Panc1 (cell line): ENCODE results near the gene STRADB.
"Not testable (repeated sequence)": the region's sequence is repeated elsewhere in the genome, so short reads cannot be mapped to it uniquely, and the experiment has no call there.

Experiments used
- POLR2AphosphoS5 ChIP-seq: IDR thresholded peaks from 2 replicates; pipeline ENCODE4 v1.6.1; 2012; ENCODE audit warnings: mild to moderate bottlenecking, low read depth, low read length, moderate library complexity
- SIN3A ChIP-seq: IDR thresholded peaks from 2 replicates; pipeline ENCODE4 v1.6.1; 2012; ENCODE audit warnings: low read depth, mild to moderate bottlenecking, low read length, moderate library complexity, borderline replicate concordance; ENCODE audit not compliant: insufficient read depth
- TCF7L2 ChIP-seq: IDR thresholded peaks from 2 replicates; pipeline ENCODE4 v1.6.1; 2011; ENCODE audit warnings: mild to moderate bottlenecking, low read depth, low read length, inconsistent platforms
- TF ChIP-seq, protein P1 (sequence below): fragments of 450-650 bp; IDR thresholded peaks from 2 replicates; pipeline ENCODE4 v1.5.1; 2017; ENCODE audit warnings: mild to moderate bottlenecking
- TF ChIP-seq, protein P2 (sequence below), 2 experiments: IDR thresholded peaks; 2 replicates each; pipeline ENCODE4 v1.6.1; 2011 to 2012; ENCODE audit warnings: low read depth in 2 of 2, control low read depth in 1 of 2, low read length in 1 of 2, mild to moderate bottlenecking in 1 of 2, moderate library complexity in 1 of 2; ENCODE audit not compliant: insufficient read depth in 1 of 2

DNA sequence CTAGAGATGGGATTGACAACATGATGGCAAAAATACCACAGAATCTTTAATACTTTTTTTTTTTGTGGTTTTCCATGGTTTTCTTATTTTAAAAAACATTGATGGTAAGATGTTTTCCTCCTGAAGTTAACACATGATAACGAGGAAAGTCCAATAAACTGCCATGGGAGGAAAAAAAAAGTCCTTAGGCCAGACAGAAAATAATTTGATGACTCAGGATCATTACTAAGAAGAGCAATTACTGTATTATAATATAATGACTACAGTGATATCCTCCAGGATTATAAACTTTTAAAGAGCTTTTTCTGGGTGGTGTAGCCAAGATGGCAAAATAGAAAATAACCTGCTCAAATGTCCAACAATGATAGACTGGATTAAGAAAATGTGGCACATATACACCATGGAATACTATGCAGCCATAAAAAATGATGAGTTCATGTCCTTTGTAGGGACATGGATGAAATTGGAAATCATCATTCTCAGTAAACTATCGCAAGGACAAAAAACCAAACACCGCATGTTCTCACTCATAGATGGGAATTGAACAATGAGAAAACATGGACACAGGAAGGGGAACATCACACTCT is 12.1 kb upstream of the STRADB start:
- TF ChIP-seq, protein P1, sequence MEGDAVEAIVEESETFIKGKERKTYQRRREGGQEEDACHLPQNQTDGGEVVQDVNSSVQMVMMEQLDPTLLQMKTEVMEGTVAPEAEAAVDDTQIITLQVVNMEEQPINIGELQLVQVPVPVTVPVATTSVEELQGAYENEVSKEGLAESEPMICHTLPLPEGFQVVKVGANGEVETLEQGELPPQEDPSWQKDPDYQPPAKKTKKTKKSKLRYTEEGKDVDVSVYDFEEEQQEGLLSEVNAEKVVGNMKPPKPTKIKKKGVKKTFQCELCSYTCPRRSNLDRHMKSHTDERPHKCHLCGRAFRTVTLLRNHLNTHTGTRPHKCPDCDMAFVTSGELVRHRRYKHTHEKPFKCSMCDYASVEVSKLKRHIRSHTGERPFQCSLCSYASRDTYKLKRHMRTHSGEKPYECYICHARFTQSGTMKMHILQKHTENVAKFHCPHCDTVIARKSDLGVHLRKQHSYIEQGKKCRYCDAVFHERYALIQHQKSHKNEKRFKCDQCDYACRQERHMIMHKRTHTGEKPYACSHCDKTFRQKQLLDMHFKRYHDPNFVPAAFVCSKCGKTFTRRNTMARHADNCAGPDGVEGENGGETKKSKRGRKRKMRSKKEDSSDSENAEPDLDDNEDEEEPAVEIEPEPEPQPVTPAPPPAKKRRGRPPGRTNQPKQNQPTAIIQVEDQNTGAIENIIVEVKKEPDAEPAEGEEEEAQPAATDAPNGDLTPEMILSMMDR, result not testable (repeated sequence)
- TF ChIP-seq POLR2AphosphoS5, TCF7L2, SIN3A: not testable (repeated sequence)
- TF ChIP-seq, protein P2, sequence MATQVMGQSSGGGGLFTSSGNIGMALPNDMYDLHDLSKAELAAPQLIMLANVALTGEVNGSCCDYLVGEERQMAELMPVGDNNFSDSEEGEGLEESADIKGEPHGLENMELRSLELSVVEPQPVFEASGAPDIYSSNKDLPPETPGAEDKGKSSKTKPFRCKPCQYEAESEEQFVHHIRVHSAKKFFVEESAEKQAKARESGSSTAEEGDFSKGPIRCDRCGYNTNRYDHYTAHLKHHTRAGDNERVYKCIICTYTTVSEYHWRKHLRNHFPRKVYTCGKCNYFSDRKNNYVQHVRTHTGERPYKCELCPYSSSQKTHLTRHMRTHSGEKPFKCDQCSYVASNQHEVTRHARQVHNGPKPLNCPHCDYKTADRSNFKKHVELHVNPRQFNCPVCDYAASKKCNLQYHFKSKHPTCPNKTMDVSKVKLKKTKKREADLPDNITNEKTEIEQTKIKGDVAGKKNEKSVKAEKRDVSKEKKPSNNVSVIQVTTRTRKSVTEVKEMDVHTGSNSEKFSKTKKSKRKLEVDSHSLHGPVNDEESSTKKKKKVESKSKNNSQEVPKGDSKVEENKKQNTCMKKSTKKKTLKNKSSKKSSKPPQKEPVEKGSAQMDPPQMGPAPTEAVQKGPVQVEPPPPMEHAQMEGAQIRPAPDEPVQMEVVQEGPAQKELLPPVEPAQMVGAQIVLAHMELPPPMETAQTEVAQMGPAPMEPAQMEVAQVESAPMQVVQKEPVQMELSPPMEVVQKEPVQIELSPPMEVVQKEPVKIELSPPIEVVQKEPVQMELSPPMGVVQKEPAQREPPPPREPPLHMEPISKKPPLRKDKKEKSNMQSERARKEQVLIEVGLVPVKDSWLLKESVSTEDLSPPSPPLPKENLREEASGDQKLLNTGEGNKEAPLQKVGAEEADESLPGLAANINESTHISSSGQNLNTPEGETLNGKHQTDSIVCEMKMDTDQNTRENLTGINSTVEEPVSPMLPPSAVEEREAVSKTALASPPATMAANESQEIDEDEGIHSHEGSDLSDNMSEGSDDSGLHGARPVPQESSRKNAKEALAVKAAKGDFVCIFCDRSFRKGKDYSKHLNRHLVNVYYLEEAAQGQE (IDR thresholded peaks at IDR 0.05; ENCODE audit: insufficient read depth in 1 of 2, low read depth in 2 of 2, low read length in 1 of 2), result not testable (repeated sequence)
